ENCODE data around the gene PSMD2. TPM values are rescaled to one million over a fixed set of nuclear protein-coding genes. Genes with fewer than 3 reads are reported as not detected.

PSMD2 gene
- total RNA-seq, 1 experiment from 2014 or later = 536 TPM

- in situ Hi-C loops (cut with HindIII; ENCODE audit: low pct_unique_long_range_greater_than_20kb, low sequenced_read_pairs) = no loop called here
- BruUV-seq (replicated peaks) = no TSS peak
- H3K9me3 ChIP-seq (ENCODE audit: control insufficient read depth, insufficient read depth, low read depth, low read length) = no peaks in the 10 kb centered on the region
- DNase-seq (ENCODE audit: low read depth, low spot score) (no peak), ATAC-seq (no peak)
- H3K4me3 ChIP-seq (ENCODE audit: low read depth in 2 of 2, low read length in 2 of 2) = peak overlapping the region; percentile 91 to 96
- H3K27me3 ChIP-seq (ENCODE audit: control insufficient read depth, insufficient read depth, low read length) = no peaks in the 10 kb centered on the region
- H3K36me3 ChIP-seq (ENCODE audit: control insufficient read depth, insufficient read depth, low read length) = peaks cover 13% of the 10 kb centered on the region
- H3K27ac ChIP-seq (ENCODE audit: low read length) = peak overlapping the region; percentile 94
- intact Hi-C loops (cut with micrococcal nuclease; ENCODE audit: unreplicated experiment) = no loop called here
- ChIA-PET POLR2A (no interaction called here), CTCF (no interaction called here)
- H3K4me1 ChIP-seq (ENCODE audit: control insufficient read depth, insufficient read depth, low read length) = peaks cover 40% of the 10 kb centered on the region
- 0 out of 2 replicates have a peak, but pooled peaks have one; percentile 2 for TF ChIP-seq SIN3A (IDR thresholded peaks at IDR 0.05; ENCODE audit: borderline replicate concordance, insufficient read depth, low read depth, low read length)
- TF ChIP-seq POLR2AphosphoS5 (IDR thresholded peaks at IDR 0.05; ENCODE audit: low read depth, low read length) = no peak
Observed at GRCh38 chr3:184315543-184315867, 16.5 kb downstream of the PSMD2 start.

- CTCF ChIA-PET = no interaction called here
- Histone ChIP-seq H3K36me3 (ENCODE audit: control insufficient read depth, insufficient read depth, low read length) (peaks cover 19% of the 10 kb centered on the region), H3K4me1 (ENCODE audit: control insufficient read depth, insufficient read depth, low read length) (peaks cover 44% of the 10 kb centered on the region), H3K9me3 (ENCODE audit: control insufficient read depth, insufficient read depth, low read depth, low read length) (no peaks in the 10 kb centered on the region), H3K27ac (ENCODE audit: low read length) (peak overlapping the region; percentile 94), H3K4me3 (ENCODE audit: low read depth in 2 of 2, low read length in 2 of 2) (peak overlapping the region; percentile 91 to 96), H3K27me3 (ENCODE audit: control insufficient read depth, insufficient read depth, low read length) (no peaks in the 10 kb centered on the region)
- no TSS peak for BruUV-seq (replicated peaks)
- DNase-seq (ENCODE audit: low read depth, low spot score) (no peak), ATAC-seq (no peak)
- in situ Hi-C loops (cut with HindIII; ENCODE audit: low pct_unique_long_range_greater_than_20kb, low sequenced_read_pairs) (no loop called here), intact Hi-C loops (cut with micrococcal nuclease; ENCODE audit: unreplicated experiment) (no loop called here)
- POLR2A ChIA-PET = no interaction called here
- no peak for TF ChIP-seq REST (IDR thresholded peaks at IDR 0.05; ENCODE audit: insufficient read depth in 1 of 2, low read depth in 2 of 2, low read length in 1 of 2)
- TF ChIP-seq CTCF (IDR thresholded peaks at IDR 0.05) = no peak
- no peak for TF ChIP-seq TCF7L2 (IDR thresholded peaks at IDR 0.05; ENCODE audit: low read depth, low read length)
- no peak; the same call in 1 of the 2 replicates for TF ChIP-seq POLR2AphosphoS5 (IDR thresholded peaks at IDR 0.05; ENCODE audit: low read depth, low read length)
- TF ChIP-seq SIN3A (IDR thresholded peaks at IDR 0.05; ENCODE audit: borderline replicate concordance, insufficient read depth, low read depth, low read length) = no peak
Observed at GRCh38 chr3:184315871-184316661, 17.0 kb downstream of the PSMD2 start.

- ChIA-PET POLR2A (no interaction called here), CTCF (no interaction called here)
- H3K36me3 ChIP-seq (ENCODE audit: control insufficient read depth, insufficient read depth, low read length) = peaks cover 26% of the 10 kb centered on the region
- TF ChIP-seq POLR2AphosphoS5 (IDR thresholded peaks at IDR 0.05; ENCODE audit: low read depth, low read length) (0 out of 2 replicates have a peak, but pooled peaks have one; percentile 24), SIN3A (IDR thresholded peaks at IDR 0.05; ENCODE audit: borderline replicate concordance, insufficient read depth, low read depth, low read length) (no peak)
- intact Hi-C loops (cut with micrococcal nuclease; ENCODE audit: unreplicated experiment) (no loop called here), in situ Hi-C loops (cut with HindIII; ENCODE audit: low pct_unique_long_range_greater_than_20kb, low sequenced_read_pairs) (no loop called here)
- H3K4me3 ChIP-seq (ENCODE audit: low read depth in 2 of 2, low read length in 2 of 2) = peak overlapping the region; percentile 91 to 96
- ATAC-seq (no peak), DNase-seq (ENCODE audit: low read depth, low spot score) (no peak)
- peak overlapping the region; percentile 94 for H3K27ac ChIP-seq (ENCODE audit: low read length)
- H3K9me3 ChIP-seq (ENCODE audit: control insufficient read depth, insufficient read depth, low read depth, low read length) = no peaks in the 10 kb centered on the region
- no peaks in the 10 kb centered on the region for H3K27me3 ChIP-seq (ENCODE audit: control insufficient read depth, insufficient read depth, low read length)
- BruUV-seq (replicated peaks) = no TSS peak
- peaks cover 44% of the 10 kb centered on the region for H3K4me1 ChIP-seq (ENCODE audit: control insufficient read depth, insufficient read depth, low read length)
Observed at GRCh38 chr3:184316792-184317191, 17.8 kb downstream of the PSMD2 start.

All from Panc1 (cell line).